ENCODE results near the gene RBPJL. TPM values are rescaled to one million over a fixed set of nuclear protein-coding genes. Genes with fewer than 3 reads are reported as not detected.

Gene RBPJL
- total RNA-seq, 1 experiment from 2014 or later = not detected

DNA sequence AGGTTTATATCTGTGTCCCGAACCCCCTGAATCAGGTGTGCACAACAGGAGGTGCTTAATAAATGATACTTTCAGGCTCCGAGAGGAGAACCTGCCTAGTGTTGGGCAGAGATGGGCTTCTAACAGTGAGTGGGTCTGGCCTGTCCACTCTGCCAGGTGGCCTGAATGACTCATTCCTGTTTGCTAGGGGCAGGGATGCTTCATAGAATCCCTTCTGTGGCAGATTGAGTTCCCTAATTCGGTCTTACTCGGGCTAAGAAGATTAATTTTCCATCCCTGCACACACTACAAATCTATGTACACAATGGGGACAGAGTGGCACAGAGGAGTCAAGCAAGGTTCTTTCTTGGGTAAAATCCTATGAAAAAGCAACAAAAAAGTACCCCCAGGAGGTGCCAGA lies 21.8 kb downstream of the RBPJL start:
- DNase-seq = no peak
- Histone ChIP-seq H3K4me2 (ENCODE audit: low read length) (no peak overlapping the region), H3F3A (ENCODE audit: low read length, unreplicated experiment) (no peaks in the 10 kb centered on the region), H3K36me3 (ENCODE audit: low read depth, low read length) (peaks cover 72% of the 10 kb centered on the region), H3K79me2 (ENCODE audit: low read length) (0 out of 2 replicates have a peak, but pooled peaks cover 5% of the 10 kb centered on the region), H2AFZ (ENCODE audit: low read length) (no peak overlapping the region), H3K4me3 (ENCODE audit: low read length) (no peak overlapping the region), H3K9ac (ENCODE audit: low read length) (no peak overlapping the region), H3K27me3 (ENCODE audit: low read length) (no peaks in the 10 kb centered on the region), H3K4me1 (ENCODE audit: insufficient read depth, low read length) (0 out of 2 replicates have a peak, but pooled peaks cover 5% of the 10 kb centered on the region), H3K9me2 (replicated peaks; ENCODE audit: low read length) (no peaks in the 10 kb centered on the region), H3K9me3 (ENCODE audit: low read length) (no peaks in the 10 kb centered on the region), H3K27ac (ENCODE audit: low read length) (no peak overlapping the region), H4K20me1 (ENCODE audit: low read length) (peaks cover 16% of the 10 kb centered on the region; the same call in 1 of the 2 replicates)
- POLR2A ChIA-PET (ENCODE audit: unreplicated experiment) = no interaction called here
- intact Hi-C loops (cut with micrococcal nuclease) = no loop called here
- CTCF ChIA-PET = interaction anchor here (1.0 kb wide), 1 partner anchor 41 kb away, joined by 5 read pairs; no protein-coding TSS in a partner anchor
- no TSS peak for BruUV-seq (replicated peaks)
- TF ChIP-seq EZH2phosphoT487 (IDR thresholded peaks at IDR 0.05; ENCODE audit: borderline replicate concordance, low read length) (no peak), EZH2 (IDR thresholded peaks at IDR 0.05; ENCODE audit: low read length, unreplicated experiment) (no peak)
- TF ChIP-seq, protein P1, sequence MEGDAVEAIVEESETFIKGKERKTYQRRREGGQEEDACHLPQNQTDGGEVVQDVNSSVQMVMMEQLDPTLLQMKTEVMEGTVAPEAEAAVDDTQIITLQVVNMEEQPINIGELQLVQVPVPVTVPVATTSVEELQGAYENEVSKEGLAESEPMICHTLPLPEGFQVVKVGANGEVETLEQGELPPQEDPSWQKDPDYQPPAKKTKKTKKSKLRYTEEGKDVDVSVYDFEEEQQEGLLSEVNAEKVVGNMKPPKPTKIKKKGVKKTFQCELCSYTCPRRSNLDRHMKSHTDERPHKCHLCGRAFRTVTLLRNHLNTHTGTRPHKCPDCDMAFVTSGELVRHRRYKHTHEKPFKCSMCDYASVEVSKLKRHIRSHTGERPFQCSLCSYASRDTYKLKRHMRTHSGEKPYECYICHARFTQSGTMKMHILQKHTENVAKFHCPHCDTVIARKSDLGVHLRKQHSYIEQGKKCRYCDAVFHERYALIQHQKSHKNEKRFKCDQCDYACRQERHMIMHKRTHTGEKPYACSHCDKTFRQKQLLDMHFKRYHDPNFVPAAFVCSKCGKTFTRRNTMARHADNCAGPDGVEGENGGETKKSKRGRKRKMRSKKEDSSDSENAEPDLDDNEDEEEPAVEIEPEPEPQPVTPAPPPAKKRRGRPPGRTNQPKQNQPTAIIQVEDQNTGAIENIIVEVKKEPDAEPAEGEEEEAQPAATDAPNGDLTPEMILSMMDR (conservative IDR thresholded peaks at IDR 0.05; ENCODE audit: low read depth, low read length) = no peak
- ATAC-seq = no peak; the same call in 1 of the 2 replicates

DNA sequence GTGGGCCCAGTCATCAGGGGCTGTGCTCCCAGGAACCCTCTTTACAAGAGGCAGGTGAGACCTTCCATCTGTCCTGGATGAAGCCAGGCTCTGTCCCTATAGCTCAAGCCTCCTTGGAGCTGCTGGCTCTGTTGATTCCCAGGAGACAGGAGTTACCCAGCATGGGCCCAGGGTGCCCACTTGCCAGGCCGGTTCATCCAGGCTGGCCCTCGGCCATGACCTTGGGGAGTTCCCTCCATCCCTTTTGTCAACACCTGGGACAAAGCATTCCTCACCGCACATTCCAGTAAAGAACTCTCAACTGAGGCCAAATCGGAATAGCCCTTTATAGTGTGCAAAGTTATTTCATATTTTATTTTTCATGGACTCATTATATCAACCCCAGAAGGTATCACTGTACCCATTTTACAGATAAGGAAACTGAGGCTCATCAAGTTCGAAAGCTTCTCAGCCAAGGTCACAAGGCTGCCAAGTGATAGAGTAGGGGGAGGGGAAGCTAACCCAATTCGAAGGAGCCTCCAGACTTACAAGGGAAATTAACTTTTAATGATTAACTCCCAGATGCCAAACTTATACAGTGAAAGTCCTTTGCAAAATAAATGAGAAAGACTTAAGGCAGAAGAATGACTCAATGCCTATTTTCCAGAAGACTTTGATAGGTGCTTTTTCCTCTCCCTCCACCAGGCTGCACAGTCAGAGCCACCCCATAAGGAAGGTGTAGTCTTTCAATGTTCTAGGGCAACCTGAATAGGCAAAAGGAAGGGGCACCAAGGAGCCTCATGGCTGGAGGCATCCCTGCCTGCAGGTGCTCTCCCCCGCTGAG lies 23.1 kb downstream of the RBPJL start:
- Histone ChIP-seq H3K9me3 (ENCODE audit: low read length) (no peaks in the 10 kb centered on the region), H3K36me3 (ENCODE audit: low read depth, low read length) (peaks cover 71% of the 10 kb centered on the region), H3K9ac (ENCODE audit: low read length) (no peak overlapping the region), H3K4me2 (ENCODE audit: low read length) (no peak overlapping the region), H3K27ac (ENCODE audit: low read length) (no peak overlapping the region), H3F3A (ENCODE audit: low read length, unreplicated experiment) (no peaks in the 10 kb centered on the region), H3K27me3 (ENCODE audit: low read length) (no peaks in the 10 kb centered on the region), H2AFZ (ENCODE audit: low read length) (no peak overlapping the region), H3K79me2 (ENCODE audit: low read length) (peaks cover 11% of the 10 kb centered on the region), H4K20me1 (ENCODE audit: low read length) (peaks cover 16% of the 10 kb centered on the region; the same call in 1 of the 2 replicates), H3K4me1 (ENCODE audit: insufficient read depth, low read length) (0 out of 2 replicates have a peak, but pooled peaks cover 5% of the 10 kb centered on the region), H3K9me2 (replicated peaks; ENCODE audit: low read length) (no peaks in the 10 kb centered on the region), H3K4me3 (ENCODE audit: low read length) (no peak overlapping the region)
- no TSS peak for BruUV-seq (replicated peaks)
- intact Hi-C loops (cut with micrococcal nuclease) = no loop called here
- ChIA-PET POLR2A (ENCODE audit: unreplicated experiment) (interaction anchor here (0.5 kb wide), 1 partner anchor 14 kb away, joined by 3 read pairs; no protein-coding TSS in a partner anchor), CTCF (no interaction called here)
- ATAC-seq (peak; percentile 43), DNase-seq (no peak)
- TF ChIP-seq, protein P1 (conservative IDR thresholded peaks at IDR 0.05; ENCODE audit: low read depth, low read length) = 0 out of 2 replicates have a peak, but pooled peaks have one; percentile 16
- no peak for TF ChIP-seq EZH2phosphoT487 (IDR thresholded peaks at IDR 0.05; ENCODE audit: borderline replicate concordance, low read length)
- TF ChIP-seq EZH2 (IDR thresholded peaks at IDR 0.05; ENCODE audit: low read length, unreplicated experiment) = no peak

DNA sequence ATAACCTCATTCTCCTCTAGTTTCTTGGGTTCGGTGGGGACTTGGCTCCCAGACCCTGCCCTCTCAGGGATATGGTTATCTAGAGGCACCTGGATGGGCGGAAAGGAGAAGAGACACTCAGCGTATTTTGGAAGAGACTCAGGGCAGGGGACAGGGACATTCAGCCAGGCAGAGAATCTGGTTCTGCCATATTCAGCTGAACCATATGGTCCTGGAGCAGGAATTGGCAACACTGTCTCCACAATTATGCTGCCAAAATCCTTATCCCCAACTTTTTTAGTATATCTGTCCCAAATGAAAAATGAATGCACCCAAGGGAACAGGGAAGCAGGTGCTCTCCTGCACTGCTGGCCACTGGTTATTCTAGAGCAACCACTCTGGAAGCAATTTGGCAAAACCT lies 23.8 kb downstream of the RBPJL start:
- peaks cover 75% of the 10 kb centered on the region for H3K36me3 ChIP-seq (ENCODE audit: low read depth, low read length)
- POLR2A ChIA-PET (ENCODE audit: unreplicated experiment) = no interaction called here
- no peaks in the 10 kb centered on the region for H3K27me3 ChIP-seq (ENCODE audit: low read length)
- no peak overlapping the region for H3K9ac ChIP-seq (ENCODE audit: low read length)
- H2AFZ ChIP-seq (ENCODE audit: low read length) = no peak overlapping the region
- TF ChIP-seq EZH2phosphoT487 (IDR thresholded peaks at IDR 0.05; ENCODE audit: borderline replicate concordance, low read length) = no peak
- TF ChIP-seq, protein P1 (conservative IDR thresholded peaks at IDR 0.05; ENCODE audit: low read depth, low read length) = no peak
- no peak for TF ChIP-seq EZH2 (IDR thresholded peaks at IDR 0.05; ENCODE audit: low read length, unreplicated experiment)
- H3F3A ChIP-seq (ENCODE audit: low read length, unreplicated experiment) = no peaks in the 10 kb centered on the region
- DNase-seq (no peak), ATAC-seq (no peak)
- no peak overlapping the region for H3K4me2 ChIP-seq (ENCODE audit: low read length)
- CTCF ChIA-PET = no interaction called here
- H3K79me2 ChIP-seq (ENCODE audit: low read length) = peaks cover 19% of the 10 kb centered on the region
- intact Hi-C loops (cut with micrococcal nuclease) = no loop called here
- H3K9me2 ChIP-seq (replicated peaks; ENCODE audit: low read length) = no peaks in the 10 kb centered on the region
- no peak overlapping the region for H3K4me3 ChIP-seq (ENCODE audit: low read length)
- H3K27ac ChIP-seq (ENCODE audit: low read length) = no peak overlapping the region
- H3K4me1 ChIP-seq (ENCODE audit: insufficient read depth, low read length) = peaks cover 6% of the 10 kb centered on the region; the same call in 1 of the 2 replicates
- peaks cover 16% of the 10 kb centered on the region; the same call in 1 of the 2 replicates for H4K20me1 ChIP-seq (ENCODE audit: low read length)
- BruUV-seq (replicated peaks) = no TSS peak
- H3K9me3 ChIP-seq (ENCODE audit: low read length) = no peaks in the 10 kb centered on the region
